ENCODE data around the gene MRPL42.
"Not testable (repeated sequence)": the region's sequence is repeated elsewhere in the genome, so short reads cannot be mapped to it uniquely, and the experiment has no call there.

MRPL42 gene

DNA sequence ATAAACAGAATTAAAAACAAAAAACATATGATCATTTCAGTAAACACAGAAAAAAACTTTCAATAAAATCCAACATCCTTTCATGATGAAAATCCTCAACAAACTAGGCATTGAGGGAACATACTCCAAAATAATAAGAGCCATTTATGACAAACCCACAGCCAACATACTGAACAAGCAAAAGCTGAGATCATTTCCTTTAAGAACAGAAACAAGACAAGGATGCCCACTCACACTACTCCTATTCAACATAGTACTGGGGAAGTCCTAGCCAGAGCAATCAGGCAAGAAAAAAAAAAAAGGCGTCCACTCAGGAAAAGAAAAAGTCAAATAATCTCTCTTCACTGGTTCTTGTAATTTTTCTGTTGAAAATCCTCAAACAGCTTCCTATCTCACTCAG lies 30.1 kb downstream of the MRPL42 start:
- no peaks in the 10 kb centered on the region for H3K9me3 Mint-ChIP-seq
- no peaks in the 10 kb centered on the region for H3K27me3 Mint-ChIP-seq
- no peaks in the 10 kb centered on the region for H3K4me1 Mint-ChIP-seq (ENCODE audit: low read depth)
- intact Hi-C loops (cut with micrococcal nuclease): no loop called here
- H3K4me3 Mint-ChIP-seq: no peak overlapping the region
- peaks cover 33% of the 10 kb centered on the region for H3K36me3 Mint-ChIP-seq (ENCODE audit: low read depth)
- no peak overlapping the region for H3K27ac Mint-ChIP-seq

DNA sequence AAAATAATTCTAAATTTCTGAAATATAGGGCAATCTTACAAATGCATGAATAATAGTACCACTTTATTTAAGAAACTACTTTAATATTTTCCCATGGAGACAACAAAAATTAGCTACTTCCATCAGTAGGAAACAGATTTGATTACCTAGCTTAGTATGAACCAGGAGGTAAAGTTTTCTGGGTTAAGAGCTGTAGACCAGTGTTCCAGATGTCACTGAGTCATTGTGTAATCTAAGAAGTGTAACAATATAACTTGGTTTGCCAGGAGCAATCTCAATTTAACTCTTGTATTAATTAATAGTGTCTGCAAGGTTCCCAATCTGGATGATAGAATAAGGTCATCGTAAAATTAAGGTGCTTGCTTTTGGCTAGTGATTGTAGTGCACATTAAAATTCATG lies 31.5 kb downstream of the MRPL42 start:
- intact Hi-C loops (cut with micrococcal nuclease); H3K27me3 Mint-ChIP-seq: not testable (repeated sequence)

DNA sequence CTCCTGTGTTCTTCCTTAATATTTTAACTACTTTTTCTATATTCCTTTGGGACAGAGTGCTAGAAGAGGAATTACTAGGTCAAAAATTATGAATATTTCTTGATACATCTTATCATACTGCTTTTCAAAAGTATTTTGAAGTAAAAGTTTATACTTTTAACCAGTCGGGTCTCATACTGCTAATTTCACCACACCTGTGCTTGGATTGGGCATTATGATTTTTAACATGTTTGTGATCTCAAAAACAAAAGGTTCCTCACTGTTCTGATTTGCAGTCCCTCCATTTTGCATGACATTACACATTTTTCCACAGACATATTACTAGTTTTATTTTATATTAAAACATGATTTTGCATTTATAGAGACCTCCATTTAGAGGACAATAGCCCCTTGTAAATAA lies 32.9 kb downstream of the MRPL42 start:
- intact Hi-C loops (cut with micrococcal nuclease): loop anchor here (10.0 kb wide), 2 partner anchors 475 to 1035 kb away; no protein-coding TSS in a partner anchor
- H3K27ac Mint-ChIP-seq: no peak overlapping the region

More for the DNA sequence above, 31.5 kb downstream of the MRPL42 start:
- H3K4me3 Mint-ChIP-seq; H3K9me3 Mint-ChIP-seq; H3K27ac Mint-ChIP-seq; H3K4me1 Mint-ChIP-seq (ENCODE audit: low read depth): not testable (repeated sequence)
- H3K36me3 Mint-ChIP-seq (ENCODE audit: low read depth): peaks cover 33% of the 10 kb centered on the region

DNA sequence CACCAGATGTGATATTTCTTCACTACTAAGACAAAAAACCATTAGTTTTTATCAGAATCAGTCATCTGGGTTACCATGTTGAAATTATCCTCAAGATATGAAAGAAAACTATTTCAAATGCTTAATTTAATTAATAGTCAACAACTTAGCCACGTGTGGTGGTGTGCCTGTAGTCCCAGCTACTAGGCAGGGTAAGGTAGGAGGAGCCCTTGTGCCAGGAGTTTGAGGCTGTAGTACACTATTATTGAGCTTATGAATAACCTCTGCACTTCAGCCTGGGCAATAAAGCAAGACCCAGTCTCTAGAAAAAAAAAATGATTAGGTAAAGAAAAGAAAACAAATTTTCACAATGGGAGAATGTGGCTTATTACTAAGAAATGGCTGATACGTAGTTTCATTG lies 33.4 kb downstream of the MRPL42 start:
- Mint-ChIP-seq H3K4me3 (no peak overlapping the region), H3K9me3 (no peaks in the 10 kb centered on the region), H3K27ac (no peak overlapping the region), H3K36me3 (ENCODE audit: low read depth) (peaks cover 26% of the 10 kb centered on the region), H3K27me3 (no peaks in the 10 kb centered on the region), H3K4me1 (ENCODE audit: low read depth) (no peaks in the 10 kb centered on the region)
- intact Hi-C loops (cut with micrococcal nuclease): loop anchor here (10.0 kb wide), 2 partner anchors 474 to 1034 kb away; no protein-coding TSS in a partner anchor

More for the DNA sequence above, 32.9 kb downstream of the MRPL42 start:
- no peak overlapping the region for H3K4me3 Mint-ChIP-seq
- no peaks in the 10 kb centered on the region for H3K4me1 Mint-ChIP-seq (ENCODE audit: low read depth)
- no peaks in the 10 kb centered on the region for H3K9me3 Mint-ChIP-seq
- peaks cover 24% of the 10 kb centered on the region for H3K36me3 Mint-ChIP-seq (ENCODE audit: low read depth)
- H3K27me3 Mint-ChIP-seq: no peaks in the 10 kb centered on the region

DNA sequence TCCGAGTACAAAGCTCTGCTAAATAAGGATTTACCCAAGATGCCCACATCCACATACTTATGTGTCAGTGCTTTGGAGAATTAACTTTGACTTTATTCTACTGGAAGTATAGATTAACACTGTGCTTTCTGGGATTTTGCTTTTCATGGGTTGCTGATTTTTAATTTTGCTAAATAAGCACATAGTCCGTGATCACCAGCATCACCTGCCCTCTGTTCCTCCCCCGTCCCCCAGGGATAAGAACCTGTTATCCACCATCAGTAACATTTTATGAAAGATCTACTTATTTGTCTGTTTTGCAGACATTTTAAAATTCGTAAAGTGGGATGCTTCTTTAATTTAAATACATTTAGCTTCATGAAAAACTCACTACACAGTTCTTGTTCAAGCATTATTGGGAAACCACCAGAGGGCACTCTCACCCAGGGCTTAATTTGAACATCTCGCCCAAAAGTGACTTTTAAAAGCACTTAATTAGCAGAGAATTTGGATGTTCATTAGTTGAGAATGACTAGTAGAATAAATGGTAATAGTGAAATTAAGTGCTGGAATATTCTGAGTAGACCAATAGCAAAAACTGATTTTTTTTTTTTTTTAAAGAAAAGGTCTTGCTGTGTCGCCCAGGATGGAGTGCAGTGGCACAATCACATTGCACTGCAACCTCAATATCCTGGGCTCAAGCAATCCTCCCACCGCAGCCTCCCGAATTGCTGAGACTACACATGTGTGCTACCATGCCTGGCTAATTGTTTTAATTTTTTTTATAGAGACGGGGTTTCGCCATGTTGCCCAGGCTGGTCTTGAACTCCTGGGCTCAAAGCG lies 35.7 kb downstream of the MRPL42 start:
- Mint-ChIP-seq H3K9me3 (no peaks in the 10 kb centered on the region), H3K27me3 (no peaks in the 10 kb centered on the region), H3K27ac (no peak overlapping the region), H3K4me1 (ENCODE audit: low read depth) (no peaks in the 10 kb centered on the region), H3K36me3 (ENCODE audit: low read depth) (peaks cover 6% of the 10 kb centered on the region), H3K4me3 (no peak overlapping the region)
- intact Hi-C loops (cut with micrococcal nuclease): loop anchor here (2.0 to 10.0 kb wide), 5 partner anchors 66 to 1032 kb away; no protein-coding TSS in a partner anchor

DNA sequence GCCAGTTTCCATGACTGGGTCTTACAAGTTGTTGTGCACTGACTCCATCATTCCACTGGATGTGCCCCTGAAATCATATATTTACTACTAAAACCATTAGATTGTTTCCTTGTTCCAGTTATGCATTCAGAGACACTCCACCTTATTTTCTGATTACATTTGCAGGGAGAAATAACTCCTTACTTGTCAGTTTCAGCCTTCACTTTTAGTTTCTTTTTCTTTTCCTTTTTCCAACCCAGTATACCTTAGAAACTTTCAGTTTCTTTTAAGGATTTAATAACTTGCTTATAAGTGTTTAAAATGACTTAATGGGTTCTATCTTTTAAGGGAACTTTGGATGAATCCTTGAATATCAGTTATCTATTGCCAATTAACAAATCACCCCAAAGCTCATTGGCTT lies 39.9 kb downstream of the MRPL42 start:
- Mint-ChIP-seq H3K27me3 (no peaks in the 10 kb centered on the region), H3K9me3 (no peaks in the 10 kb centered on the region), H3K27ac (no peak overlapping the region), H3K4me1 (ENCODE audit: low read depth) (no peaks in the 10 kb centered on the region), H3K36me3 (ENCODE audit: low read depth) (peaks cover 6% of the 10 kb centered on the region), H3K4me3 (no peak overlapping the region)
- intact Hi-C loops (cut with micrococcal nuclease): loop anchor here (10.0 kb wide), 2 partner anchors 468 to 1028 kb away; no protein-coding TSS in a partner anchor

DNA sequence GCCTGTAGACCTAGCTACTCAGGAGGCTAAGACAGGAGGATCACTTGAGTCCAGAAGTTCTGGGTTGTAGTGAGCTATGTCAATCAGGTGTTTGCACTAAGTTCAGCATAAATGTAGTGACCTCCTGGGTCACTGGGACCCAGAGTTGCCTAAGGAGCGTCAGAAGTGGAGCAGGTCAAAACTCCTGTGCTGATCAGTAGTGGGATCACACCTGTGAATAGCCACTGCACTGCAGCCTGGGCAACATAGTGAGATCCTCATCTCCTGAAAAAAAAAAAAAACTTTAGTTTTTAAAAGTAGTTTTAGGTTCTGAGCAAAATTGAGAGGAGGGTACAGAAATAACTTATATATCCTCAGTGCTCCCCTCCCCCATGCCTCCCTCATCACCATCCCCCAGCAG lies 42.2 kb downstream of the MRPL42 start:
- intact Hi-C loops (cut with micrococcal nuclease): loop anchor here (10.0 kb wide), 2 partner anchors 465 to 1025 kb away; no protein-coding TSS in a partner anchor
- no peak overlapping the region for H3K4me3 Mint-ChIP-seq
- no peaks in the 10 kb centered on the region for H3K4me1 Mint-ChIP-seq (ENCODE audit: low read depth)
- no peak overlapping the region for H3K27ac Mint-ChIP-seq
- H3K36me3 Mint-ChIP-seq (ENCODE audit: low read depth): peaks cover 6% of the 10 kb centered on the region
- no peaks in the 10 kb centered on the region for H3K27me3 Mint-ChIP-seq
- no peaks in the 10 kb centered on the region for H3K9me3 Mint-ChIP-seq

DNA sequence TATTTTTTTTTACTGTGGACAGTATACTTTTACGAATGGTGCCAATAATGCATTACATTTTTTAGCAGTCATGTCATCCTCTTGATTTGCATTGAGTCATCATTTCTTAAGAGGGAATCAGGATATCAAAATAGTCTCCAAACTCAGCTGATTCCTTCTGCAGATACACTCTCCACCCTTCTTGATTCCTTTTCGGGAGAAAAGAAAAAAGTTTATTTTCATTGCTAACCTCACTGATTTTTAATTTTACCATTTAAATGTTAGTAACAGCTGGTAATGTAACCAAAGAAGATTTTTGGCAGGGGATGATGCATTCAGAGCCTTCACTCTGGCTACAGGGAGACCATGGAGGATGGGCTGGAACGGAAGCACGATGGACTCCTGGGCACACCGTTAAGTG lies 47.5 kb downstream of the MRPL42 start:
- Mint-ChIP-seq H3K36me3 (ENCODE audit: low read depth) (no peaks in the 10 kb centered on the region), H3K4me3 (no peak overlapping the region), H3K9me3 (no peaks in the 10 kb centered on the region), H3K27me3 (no peaks in the 10 kb centered on the region), H3K27ac (no peak overlapping the region), H3K4me1 (ENCODE audit: low read depth) (no peaks in the 10 kb centered on the region)
- intact Hi-C loops (cut with micrococcal nuclease): no loop called here

DNA sequence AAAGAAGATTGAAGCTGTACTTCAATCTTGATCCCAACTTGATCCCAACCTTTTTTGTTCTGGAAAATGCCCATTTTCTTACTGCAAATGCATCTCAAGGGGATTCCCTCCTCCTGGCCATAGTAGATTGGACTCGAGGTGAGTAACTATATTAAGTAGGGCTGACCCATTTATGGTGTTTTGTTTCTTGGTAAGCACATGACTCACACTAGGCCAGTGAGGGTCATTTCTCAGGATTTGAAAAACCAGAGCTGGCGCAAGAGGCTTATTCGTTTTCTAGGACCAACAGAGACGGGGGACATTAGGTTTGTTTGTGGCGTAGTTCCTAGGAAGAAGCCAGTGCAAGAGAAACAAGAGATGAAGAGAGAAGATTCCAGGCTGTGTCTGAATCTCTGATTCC lies 51.4 kb downstream of the MRPL42 start:
- intact Hi-C loops (cut with micrococcal nuclease): no loop called here
- Mint-ChIP-seq H3K4me1 (ENCODE audit: low read depth) (no peaks in the 10 kb centered on the region), H3K27me3 (no peaks in the 10 kb centered on the region), H3K4me3 (no peak overlapping the region), H3K27ac (no peak overlapping the region), H3K9me3 (no peaks in the 10 kb centered on the region), H3K36me3 (ENCODE audit: low read depth) (no peaks in the 10 kb centered on the region)

DNA sequence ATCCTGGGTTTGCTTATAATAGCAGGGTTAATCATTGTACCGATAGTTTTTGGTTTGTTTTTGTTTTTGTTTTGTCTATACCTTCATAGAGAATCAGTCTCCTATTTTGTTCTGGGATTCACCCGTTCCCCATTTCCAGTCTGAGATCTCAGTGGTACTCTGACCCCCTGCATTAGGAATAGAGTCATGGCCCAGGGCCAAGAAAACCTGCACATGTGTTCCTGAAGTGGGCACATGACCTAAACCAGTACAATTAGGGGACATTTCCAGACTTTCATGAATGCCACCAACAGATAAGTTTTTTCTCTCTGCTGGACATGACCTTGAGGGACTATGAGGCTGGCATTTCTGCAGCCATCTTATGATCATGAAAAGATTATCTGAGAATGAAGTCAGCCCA lies 52.5 kb downstream of the MRPL42 start:
- H3K36me3 Mint-ChIP-seq (ENCODE audit: low read depth): no peaks in the 10 kb centered on the region
- H3K9me3 Mint-ChIP-seq: no peaks in the 10 kb centered on the region
- H3K4me3 Mint-ChIP-seq: no peak overlapping the region
- H3K27ac Mint-ChIP-seq: no peak overlapping the region
- intact Hi-C loops (cut with micrococcal nuclease): no loop called here
- no peaks in the 10 kb centered on the region for H3K27me3 Mint-ChIP-seq
- no peaks in the 10 kb centered on the region for H3K4me1 Mint-ChIP-seq (ENCODE audit: low read depth)

DNA sequence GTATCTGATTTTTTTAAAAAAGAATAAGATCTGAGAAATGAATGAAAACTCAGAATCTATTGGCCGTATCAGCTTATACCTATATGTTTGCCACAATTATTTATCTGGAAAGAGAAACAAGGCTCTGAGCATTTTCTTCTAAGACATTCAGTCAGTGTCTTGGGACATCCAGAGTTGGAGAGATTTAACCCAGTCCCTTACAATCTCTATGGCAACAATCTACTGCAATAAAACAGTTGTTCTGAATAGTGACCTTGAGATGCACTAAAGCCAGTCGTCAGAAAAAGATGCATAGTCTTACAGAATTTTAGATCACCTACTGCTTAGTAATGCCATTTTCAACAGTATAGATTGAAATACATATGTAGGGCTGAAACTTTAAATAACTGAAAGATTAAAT lies 53.1 kb downstream of the MRPL42 start:
- no peaks in the 10 kb centered on the region for H3K27me3 Mint-ChIP-seq
- intact Hi-C loops (cut with micrococcal nuclease): no loop called here
- no peak overlapping the region for H3K27ac Mint-ChIP-seq
- H3K36me3 Mint-ChIP-seq (ENCODE audit: low read depth): no peaks in the 10 kb centered on the region
- no peak overlapping the region for H3K4me3 Mint-ChIP-seq
- H3K9me3 Mint-ChIP-seq: no peaks in the 10 kb centered on the region
- no peaks in the 10 kb centered on the region for H3K4me1 Mint-ChIP-seq (ENCODE audit: low read depth)

DNA sequence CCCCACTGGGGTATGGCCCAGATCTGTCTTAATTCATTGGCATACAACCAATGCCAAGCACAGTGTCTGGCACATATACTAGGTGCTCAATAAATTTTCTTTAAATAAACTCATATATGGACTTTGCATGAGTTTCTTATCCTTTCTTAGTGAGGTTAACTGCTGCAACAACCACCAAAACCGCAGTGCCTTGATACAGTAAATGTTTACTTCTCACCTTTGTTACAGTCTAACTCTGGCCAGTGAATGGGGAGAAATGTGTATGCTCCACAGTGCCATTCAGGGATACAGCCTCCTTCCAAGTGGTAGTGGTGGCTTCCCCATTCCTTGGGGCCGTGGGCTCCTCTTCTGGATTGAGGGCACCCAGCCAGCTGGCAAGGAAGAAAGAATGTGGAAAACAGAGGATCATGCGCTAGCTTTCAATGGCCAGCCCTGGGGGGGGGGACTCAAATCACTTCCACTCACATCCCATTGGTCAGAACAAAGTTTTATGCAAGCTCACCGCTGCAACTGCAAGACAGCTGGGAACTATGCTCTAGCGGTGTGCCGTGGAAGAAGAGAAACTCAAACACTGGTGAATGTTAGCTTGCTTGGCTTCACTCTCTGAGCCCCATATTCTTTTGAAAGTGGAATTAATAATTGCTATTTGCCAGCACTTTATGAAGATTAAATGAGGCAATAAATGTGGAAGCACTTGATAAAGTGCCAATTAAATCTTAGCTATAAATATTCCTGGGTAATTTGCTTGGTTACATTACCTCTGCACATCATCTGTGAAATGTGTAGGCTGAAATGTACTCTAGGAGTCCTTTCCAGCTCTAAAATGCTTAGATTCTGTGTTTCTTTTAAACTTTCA lies 54.1 kb downstream of the MRPL42 start:
- Mint-ChIP-seq H3K27me3 (no peaks in the 10 kb centered on the region), H3K4me3 (no peak overlapping the region), H3K36me3 (ENCODE audit: low read depth) (no peaks in the 10 kb centered on the region), H3K9me3 (no peaks in the 10 kb centered on the region), H3K27ac (no peak overlapping the region), H3K4me1 (ENCODE audit: low read depth) (no peaks in the 10 kb centered on the region)
- intact Hi-C loops (cut with micrococcal nuclease): no loop called here

DNA sequence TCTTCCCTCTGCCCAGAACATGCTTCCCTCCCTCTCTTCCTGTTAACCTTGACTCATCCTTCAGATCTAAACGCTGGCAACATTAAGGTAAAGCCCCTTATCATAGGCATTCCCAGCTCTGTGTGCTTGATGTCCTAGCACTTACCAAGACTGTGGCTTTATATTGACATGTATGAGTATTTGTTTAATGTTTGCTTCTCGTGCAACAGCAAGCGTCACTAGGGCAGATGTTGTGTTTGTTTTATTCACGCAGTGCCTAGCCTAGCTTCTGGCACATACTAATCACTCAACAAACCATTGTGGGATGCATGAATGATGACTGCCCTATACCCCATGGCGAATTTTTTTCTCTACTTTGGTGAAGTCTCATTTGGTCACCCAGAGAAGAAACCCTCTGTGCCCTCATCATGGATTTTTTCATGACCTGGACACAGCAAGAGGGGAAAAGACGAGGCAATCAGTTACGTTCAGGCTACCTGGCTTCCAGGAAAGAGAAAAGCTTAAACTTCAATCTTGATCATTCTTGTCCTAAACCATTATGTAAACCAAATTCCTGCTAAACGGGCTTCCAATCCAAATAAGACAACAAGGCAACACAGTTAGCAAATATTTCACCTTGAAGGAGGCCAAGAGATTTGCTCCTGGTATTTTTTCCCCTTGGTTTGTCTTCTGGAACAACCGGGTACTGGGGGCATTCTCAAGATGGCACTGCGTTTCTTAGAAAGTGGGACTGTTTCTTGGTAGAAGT lies 57.2 kb downstream of the MRPL42 start:
- H3K9me3 Mint-ChIP-seq: no peaks in the 10 kb centered on the region
- no peaks in the 10 kb centered on the region for H3K27me3 Mint-ChIP-seq
- no peak overlapping the region for H3K4me3 Mint-ChIP-seq
- H3K36me3 Mint-ChIP-seq (ENCODE audit: low read depth): no peaks in the 10 kb centered on the region
- H3K4me1 Mint-ChIP-seq (ENCODE audit: low read depth): no peaks in the 10 kb centered on the region
- no peak overlapping the region for H3K27ac Mint-ChIP-seq
- intact Hi-C loops (cut with micrococcal nuclease): no loop called here

Measured in dendritic cell treated with granulocyte-macrophage colony-stimulating factor and Interleukin-4, amounts not matched to agents 40 ng/mL and 50 ng/mL, for 4 days (primary cell).